Mesothelial cell of epicardium (in vitro differentiated cells): ENCODE results near the gene OR8J1. TPM values are rescaled to one million over a fixed set of nuclear protein-coding genes. Genes with fewer than 3 reads are reported as not detected.

Source experiments
- DNase-seq, 2 experiments: peaks; one replicate each; pipeline ENCODE4 v3.0.0; 2021; ENCODE audit warnings: low spot score in 2 of 2; ENCODE audit not compliant: unreplicated experiment in 2 of 2
- H3K27ac Mint-ChIP-seq: 2 replicates; pipeline ENCODE4 v1.8.0; 2021; ENCODE audit warnings: mixed read lengths
- H3K27me3 Mint-ChIP-seq: 2 replicates; pipeline ENCODE4 v1.8.0; 2021; ENCODE audit warnings: low read depth, mixed read lengths
- H3K36me3 Mint-ChIP-seq: 2 replicates; pipeline ENCODE4 v1.8.0; 2021; ENCODE audit warnings: mixed read lengths
- H3K4me1 Mint-ChIP-seq: 2 replicates; pipeline ENCODE4 v1.8.0; 2021; ENCODE audit warnings: mixed read lengths
- H3K4me3 Mint-ChIP-seq: 2 replicates; pipeline ENCODE4 v1.8.0; 2021; ENCODE audit warnings: mild to moderate bottlenecking, moderate library complexity, mixed read lengths
- H3K9me3 Mint-ChIP-seq: 2 replicates; pipeline ENCODE4 v1.8.0; 2021; ENCODE audit warnings: mixed read lengths
- CTCF ChIP-seq: fragments of 200-600 bp; sonication (generic); IDR thresholded peaks from one replicate; pipeline ENCODE4 v1.5.0; 2021; ENCODE audit warnings: antibody characterized with exemption; ENCODE audit not compliant: unreplicated experiment
- total RNA-seq: library from RNA; stranded (reverse); gene quantifications from 3 replicates; pipeline ENCODE4 v1.2.1, GENCODE V29; 2021

Gene OR8J1
- not detected in 3 replicates for total RNA-seq

GRCh38 chr11:56353991-56354390 is at the start of gene OR8J1:
OR8J1 (plus strand) TSS chr11:56354291; CDS start chr11:56360247, 5,956 bp downstream.
- Mint-ChIP-seq H3K4me3 (no peak within 1 kb of the TSS), H3K27ac (no peak within 1 kb of the TSS), H3K4me1 (no peaks in the 10 kb centered on the region)

GRCh38 chr11:56307836-56308235 is 46.3 kb upstream of the OR8J1 start:
- no peak overlapping the region for H3K27ac Mint-ChIP-seq
- TF ChIP-seq CTCF = no peak
- peaks cover 35% of the 10 kb centered on the region for H3K9me3 Mint-ChIP-seq
- H3K4me1 Mint-ChIP-seq = no peaks in the 10 kb centered on the region
- H3K36me3 Mint-ChIP-seq = no peaks in the 10 kb centered on the region
- no peak for DNase-seq
- H3K27me3 Mint-ChIP-seq = no peaks in the 10 kb centered on the region
- H3K4me3 Mint-ChIP-seq = no peak overlapping the region

More at GRCh38 chr11:56353991-56354390, at the start of gene OR8J1:
- TF ChIP-seq CTCF = no peak
- no peak for DNase-seq
- Mint-ChIP-seq H3K27me3 (no peaks in the 10 kb centered on the region), H3K36me3 (no peaks in the 10 kb centered on the region), H3K9me3 (no peaks in the 10 kb centered on the region)

GRCh38 chr11:56314844-56315243 is 39.2 kb upstream of the OR8J1 start, which contains the start of gene OR8K3:
OR8K3 (plus strand) TSS chr11:56315144; CDS start chr11:56318307, 3,163 bp downstream.
- no peak within 1 kb of the TSS for H3K27ac Mint-ChIP-seq
- TF ChIP-seq CTCF = no peak
- H3K27me3 Mint-ChIP-seq = peaks cover 4% of the 10 kb centered on the region
- no peaks in the 10 kb centered on the region for H3K36me3 Mint-ChIP-seq
- DNase-seq = no peak
- H3K9me3 Mint-ChIP-seq = no peaks in the 10 kb centered on the region
- no peaks in the 10 kb centered on the region for H3K4me1 Mint-ChIP-seq
- no peak within 1 kb of the TSS for H3K4me3 Mint-ChIP-seq

- no peak overlapping the region for H3K27ac Mint-ChIP-seq
- H3K9me3 Mint-ChIP-seq = no peaks in the 10 kb centered on the region
- H3K36me3 Mint-ChIP-seq = no peaks in the 10 kb centered on the region
- no peak for TF ChIP-seq CTCF
- no peak for DNase-seq
- H3K4me3 Mint-ChIP-seq = no peak overlapping the region
- no peaks in the 10 kb centered on the region for H3K27me3 Mint-ChIP-seq
- peaks cover 25% of the 10 kb centered on the region for H3K4me1 Mint-ChIP-seq
Observed at GRCh38 chr11:56331861-56332491, 22.1 kb upstream of the OR8J1 start.

- peaks cover 19% of the 10 kb centered on the region for H3K4me1 Mint-ChIP-seq
- H3K36me3 Mint-ChIP-seq = no peaks in the 10 kb centered on the region
- TF ChIP-seq CTCF = no peak
- peaks cover 6% of the 10 kb centered on the region for H3K9me3 Mint-ChIP-seq
- peak overlapping the region; percentile 74 for H3K27ac Mint-ChIP-seq
- no peak for DNase-seq
- H3K4me3 Mint-ChIP-seq = no peak overlapping the region
- no peaks in the 10 kb centered on the region for H3K27me3 Mint-ChIP-seq
Observed at GRCh38 chr11:56333156-56333555, 20.9 kb upstream of the OR8J1 start.
